HEK293 (cell line): ENCODE measurements around the gene SAMHD1.

Experiments used
- KLF1 ChIP-seq: fragments of 450-650 bp; formaldehyde crosslinking; IDR thresholded peaks from 2 replicates; pipeline ENCODE4 v1.5.1; 2016; ENCODE audit warnings: missing biosample characterization, missing genetic modification characterization
- SCRT1 ChIP-seq: fragments of 450-650 bp; formaldehyde crosslinking; IDR thresholded peaks from 2 replicates; pipeline ENCODE4 v1.5.1; 2016; ENCODE audit warnings: missing biosample characterization, missing genetic modification characterization, borderline replicate concordance
- SCRT2 ChIP-seq: fragments of 450-650 bp; formaldehyde crosslinking; IDR thresholded peaks from 2 replicates; pipeline ENCODE4 v1.5.1; 2016; ENCODE audit warnings: missing biosample characterization, missing genetic modification characterization
- SP3 ChIP-seq: fragments of 450-650 bp; formaldehyde crosslinking; IDR thresholded peaks from 2 replicates; pipeline ENCODE4 v1.5.1; 2016; ENCODE audit warnings: missing biosample characterization, missing genetic modification characterization
- ZBTB7A ChIP-seq: fragments of 450-650 bp; formaldehyde crosslinking; IDR thresholded peaks from 2 replicates; pipeline ENCODE4 v1.5.1; 2016; ENCODE audit warnings: low read depth, missing biosample characterization, missing genetic modification characterization
- ZEB2 ChIP-seq: fragments of 450-650 bp; formaldehyde crosslinking; IDR thresholded peaks from 2 replicates; pipeline ENCODE4 v1.5.1; 2016; ENCODE audit warnings: missing biosample characterization, missing genetic modification characterization
- ZNF121 ChIP-seq: fragments of 450-650 bp; formaldehyde crosslinking; IDR thresholded peaks from 2 replicates; pipeline ENCODE4 v1.5.1; 2016; ENCODE audit warnings: missing biosample characterization, missing genetic modification characterization
- ZNF174 ChIP-seq: fragments of 450-650 bp; formaldehyde crosslinking; IDR thresholded peaks from 2 replicates; pipeline ENCODE4 v1.5.0; 2017; ENCODE audit warnings: missing biosample characterization, mild to moderate bottlenecking, missing genetic modification characterization
- ZNF184 ChIP-seq: fragments of 450-650 bp; IDR thresholded peaks from 2 replicates; pipeline ENCODE4 v1.5.1; 2018; ENCODE audit warnings: missing biosample characterization, mild to moderate bottlenecking, missing genetic modification characterization
- ZNF2 ChIP-seq: fragments of 450-650 bp; formaldehyde crosslinking; IDR thresholded peaks from 2 replicates; pipeline ENCODE4 v1.5.1; 2016; ENCODE audit warnings: missing biosample characterization, missing genetic modification characterization
- ZNF354C ChIP-seq: fragments of 450-650 bp; formaldehyde crosslinking; IDR thresholded peaks from 2 replicates; pipeline ENCODE4 v1.5.1; 2016; ENCODE audit warnings: missing biosample characterization, missing genetic modification characterization, low read depth, borderline replicate concordance
- ZNF501 ChIP-seq: fragments of 450-650 bp; formaldehyde crosslinking; IDR thresholded peaks from 2 replicates; pipeline ENCODE4 v1.5.1; 2016; ENCODE audit warnings: missing biosample characterization, missing genetic modification characterization
- ZNF548 ChIP-seq: fragments of 450-650 bp; formaldehyde crosslinking; IDR thresholded peaks from 2 replicates; pipeline ENCODE4 v1.5.1; 2016; ENCODE audit warnings: missing biosample characterization, missing genetic modification characterization
- ZNF621 ChIP-seq: fragments of 450-650 bp; formaldehyde crosslinking; IDR thresholded peaks from 2 replicates; pipeline ENCODE4 v1.5.1; 2017; ENCODE audit warnings: missing biosample characterization, missing genetic modification characterization
- ZNF76 ChIP-seq: fragments of 450-650 bp; formaldehyde crosslinking; IDR thresholded peaks from 2 replicates; pipeline ENCODE4; 2016; ENCODE audit warnings: low read depth, missing biosample characterization, missing genetic modification characterization, borderline replicate concordance
- ZNF792 ChIP-seq: fragments of 450-650 bp; formaldehyde crosslinking; IDR thresholded peaks from 2 replicates; pipeline ENCODE4 v1.5.1; 2016; ENCODE audit warnings: missing biosample characterization, missing genetic modification characterization
- ZNF837 ChIP-seq: fragments of 450-650 bp; formaldehyde crosslinking; IDR thresholded peaks from 2 replicates; pipeline ENCODE4 v1.5.1; 2016; ENCODE audit warnings: missing biosample characterization, missing genetic modification characterization
- TF ChIP-seq, protein P1 (sequence below): fragments of 450-650 bp; formaldehyde crosslinking; IDR thresholded peaks from 2 replicates; pipeline ENCODE4 v1.5.1; 2017; ENCODE audit warnings: missing biosample characterization, missing genetic modification characterization
- TF ChIP-seq, protein P2 (sequence below): fragments of 450-650 bp; formaldehyde crosslinking; IDR thresholded peaks from 2 replicates; pipeline ENCODE4 v1.5.1; 2016; ENCODE audit warnings: missing biosample characterization, missing genetic modification characterization, borderline replicate concordance
- TF ChIP-seq, protein P3 (sequence below): fragments of 450-650 bp; formaldehyde crosslinking; IDR thresholded peaks from 2 replicates; pipeline ENCODE4 v1.5.1; 2016; ENCODE audit warnings: missing biosample characterization, missing genetic modification characterization
- TF ChIP-seq, protein P4 (sequence below): fragments of 450-650 bp; formaldehyde crosslinking; conservative IDR thresholded peaks from 2 replicates; pipeline ENCODE4 v1.5.1; 2016; ENCODE audit warnings: low read depth, missing biosample characterization, missing genetic modification characterization
- TF ChIP-seq, protein P5 (sequence below): fragments of 450-650 bp; formaldehyde crosslinking; IDR thresholded peaks from 2 replicates; pipeline ENCODE4 v1.5.1; 2016; ENCODE audit warnings: missing biosample characterization, missing genetic modification characterization, low read depth

Gene SAMHD1

DNA sequence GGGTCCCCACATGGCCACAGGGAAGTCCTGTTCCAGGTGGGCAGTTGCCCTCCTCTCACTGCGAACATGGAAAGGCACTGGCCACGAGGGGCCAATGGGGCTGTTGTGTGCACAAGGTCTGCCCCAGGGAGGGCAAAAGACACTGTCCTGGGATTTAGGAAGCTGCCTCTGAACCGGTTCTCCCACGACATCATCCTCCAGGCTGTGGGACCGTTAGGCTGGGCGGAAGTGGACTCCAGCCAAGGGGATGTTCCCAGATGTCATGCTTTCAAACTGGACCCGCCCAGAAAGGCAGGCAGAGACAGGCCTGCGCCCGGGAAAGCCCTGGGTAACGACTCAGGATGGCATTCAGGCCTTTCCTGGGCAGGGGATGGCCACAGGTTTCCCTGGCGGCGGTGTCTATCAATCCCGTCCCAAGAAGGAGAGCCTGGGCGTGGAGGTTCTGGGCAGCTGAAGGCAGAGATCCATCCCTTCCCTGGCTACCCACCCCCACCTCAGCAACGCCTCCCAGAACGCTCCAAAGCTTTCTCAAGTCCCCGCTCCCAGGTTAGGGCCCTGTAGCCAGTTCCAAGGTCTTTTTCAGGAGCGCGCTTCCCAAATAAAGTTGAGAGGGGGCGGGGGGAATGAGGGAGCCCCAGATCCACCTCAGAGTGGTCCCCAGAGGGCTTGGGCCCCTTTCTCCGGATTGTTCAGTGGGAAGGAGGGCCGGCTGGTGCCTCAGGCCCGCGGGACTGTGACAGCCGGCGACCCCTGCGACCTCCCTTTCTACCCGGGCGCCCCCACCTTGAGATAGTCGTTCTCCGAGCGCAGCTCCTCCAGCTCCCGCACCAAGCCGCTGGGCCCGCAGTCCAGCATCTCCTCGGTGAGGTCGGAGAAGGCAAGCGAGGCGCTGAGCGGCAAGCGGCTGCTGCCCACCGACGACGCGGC, 89.4 kb downstream of the SAMHD1 start (continued):
- TF ChIP-seq, protein P1, sequence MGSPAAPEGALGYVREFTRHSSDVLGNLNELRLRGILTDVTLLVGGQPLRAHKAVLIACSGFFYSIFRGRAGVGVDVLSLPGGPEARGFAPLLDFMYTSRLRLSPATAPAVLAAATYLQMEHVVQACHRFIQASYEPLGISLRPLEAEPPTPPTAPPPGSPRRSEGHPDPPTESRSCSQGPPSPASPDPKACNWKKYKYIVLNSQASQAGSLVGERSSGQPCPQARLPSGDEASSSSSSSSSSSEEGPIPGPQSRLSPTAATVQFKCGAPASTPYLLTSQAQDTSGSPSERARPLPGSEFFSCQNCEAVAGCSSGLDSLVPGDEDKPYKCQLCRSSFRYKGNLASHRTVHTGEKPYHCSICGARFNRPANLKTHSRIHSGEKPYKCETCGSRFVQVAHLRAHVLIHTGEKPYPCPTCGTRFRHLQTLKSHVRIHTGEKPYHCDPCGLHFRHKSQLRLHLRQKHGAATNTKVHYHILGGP: no peak
- TF ChIP-seq ZNF354C (no peak), ZNF2 (no peak), ZNF184 (tag by site-specific recombination) (no peak), ZNF121 (tag by site-specific recombination) (no peak), ZNF501 (no peak), ZNF174 (tag by site-specific recombination) (no peak), SCRT2 (tag by site-specific recombination) (peak; percentile 72; the same call in 1 of the 2 replicates), ZNF548 (tag by site-specific recombination) (no peak), ZNF792 (tag by site-specific recombination) (no peak), KLF1 (tag by site-specific recombination) (peak; percentile 80), SCRT1 (tag by site-specific recombination) (no peak; the same call in 1 of the 2 replicates), ZEB2 (tag by site-specific recombination) (no peak), ZBTB7A (tag by site-specific recombination) (no peak), ZNF837 (tag by site-specific recombination) (no peak), SP3 (peak; percentile 71), ZNF621 (tag by site-specific recombination) (no peak), ZNF76 (no peak)
- TF ChIP-seq, protein P2, sequence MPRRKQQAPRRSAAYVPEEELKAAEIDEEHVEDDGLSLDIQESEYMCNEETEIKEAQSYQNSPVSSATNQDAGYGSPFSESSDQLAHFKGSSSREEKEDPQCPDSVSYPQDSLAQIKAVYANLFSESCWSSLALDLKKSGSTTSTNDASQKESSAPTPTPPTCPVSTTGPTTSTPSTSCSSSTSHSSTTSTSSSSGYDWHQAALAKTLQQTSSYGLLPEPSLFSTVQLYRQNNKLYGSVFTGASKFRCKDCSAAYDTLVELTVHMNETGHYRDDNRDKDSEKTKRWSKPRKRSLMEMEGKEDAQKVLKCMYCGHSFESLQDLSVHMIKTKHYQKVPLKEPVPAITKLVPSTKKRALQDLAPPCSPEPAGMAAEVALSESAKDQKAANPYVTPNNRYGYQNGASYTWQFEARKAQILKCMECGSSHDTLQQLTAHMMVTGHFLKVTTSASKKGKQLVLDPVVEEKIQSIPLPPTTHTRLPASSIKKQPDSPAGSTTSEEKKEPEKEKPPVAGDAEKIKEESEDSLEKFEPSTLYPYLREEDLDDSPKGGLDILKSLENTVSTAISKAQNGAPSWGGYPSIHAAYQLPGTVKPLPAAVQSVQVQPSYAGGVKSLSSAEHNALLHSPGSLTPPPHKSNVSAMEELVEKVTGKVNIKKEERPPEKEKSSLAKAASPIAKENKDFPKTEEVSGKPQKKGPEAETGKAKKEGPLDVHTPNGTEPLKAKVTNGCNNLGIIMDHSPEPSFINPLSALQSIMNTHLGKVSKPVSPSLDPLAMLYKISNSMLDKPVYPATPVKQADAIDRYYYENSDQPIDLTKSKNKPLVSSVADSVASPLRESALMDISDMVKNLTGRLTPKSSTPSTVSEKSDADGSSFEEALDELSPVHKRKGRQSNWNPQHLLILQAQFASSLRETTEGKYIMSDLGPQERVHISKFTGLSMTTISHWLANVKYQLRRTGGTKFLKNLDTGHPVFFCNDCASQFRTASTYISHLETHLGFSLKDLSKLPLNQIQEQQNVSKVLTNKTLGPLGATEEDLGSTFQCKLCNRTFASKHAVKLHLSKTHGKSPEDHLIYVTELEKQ (tag by site-specific recombination): no peak
- TF ChIP-seq, protein P3, sequence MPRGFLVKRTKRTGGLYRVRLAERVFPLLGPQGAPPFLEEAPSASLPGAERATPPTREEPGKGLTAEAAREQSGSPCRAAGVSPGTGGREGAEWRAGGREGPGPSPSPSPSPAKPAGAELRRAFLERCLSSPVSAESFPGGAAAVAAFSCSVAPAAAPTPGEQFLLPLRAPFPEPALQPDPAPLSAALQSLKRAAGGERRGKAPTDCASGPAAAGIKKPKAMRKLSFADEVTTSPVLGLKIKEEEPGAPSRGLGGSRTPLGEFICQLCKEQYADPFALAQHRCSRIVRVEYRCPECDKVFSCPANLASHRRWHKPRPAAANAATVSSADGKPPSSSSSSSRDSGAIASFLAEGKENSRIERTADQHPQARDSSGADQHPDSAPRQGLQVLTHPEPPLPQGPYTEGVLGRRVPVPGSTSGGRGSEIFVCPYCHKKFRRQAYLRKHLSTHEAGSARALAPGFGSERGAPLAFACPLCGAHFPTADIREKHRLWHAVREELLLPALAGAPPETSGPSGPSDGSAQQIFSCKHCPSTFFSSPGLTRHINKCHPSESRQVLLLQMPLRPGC: no peak
- TF ChIP-seq, protein P4, sequence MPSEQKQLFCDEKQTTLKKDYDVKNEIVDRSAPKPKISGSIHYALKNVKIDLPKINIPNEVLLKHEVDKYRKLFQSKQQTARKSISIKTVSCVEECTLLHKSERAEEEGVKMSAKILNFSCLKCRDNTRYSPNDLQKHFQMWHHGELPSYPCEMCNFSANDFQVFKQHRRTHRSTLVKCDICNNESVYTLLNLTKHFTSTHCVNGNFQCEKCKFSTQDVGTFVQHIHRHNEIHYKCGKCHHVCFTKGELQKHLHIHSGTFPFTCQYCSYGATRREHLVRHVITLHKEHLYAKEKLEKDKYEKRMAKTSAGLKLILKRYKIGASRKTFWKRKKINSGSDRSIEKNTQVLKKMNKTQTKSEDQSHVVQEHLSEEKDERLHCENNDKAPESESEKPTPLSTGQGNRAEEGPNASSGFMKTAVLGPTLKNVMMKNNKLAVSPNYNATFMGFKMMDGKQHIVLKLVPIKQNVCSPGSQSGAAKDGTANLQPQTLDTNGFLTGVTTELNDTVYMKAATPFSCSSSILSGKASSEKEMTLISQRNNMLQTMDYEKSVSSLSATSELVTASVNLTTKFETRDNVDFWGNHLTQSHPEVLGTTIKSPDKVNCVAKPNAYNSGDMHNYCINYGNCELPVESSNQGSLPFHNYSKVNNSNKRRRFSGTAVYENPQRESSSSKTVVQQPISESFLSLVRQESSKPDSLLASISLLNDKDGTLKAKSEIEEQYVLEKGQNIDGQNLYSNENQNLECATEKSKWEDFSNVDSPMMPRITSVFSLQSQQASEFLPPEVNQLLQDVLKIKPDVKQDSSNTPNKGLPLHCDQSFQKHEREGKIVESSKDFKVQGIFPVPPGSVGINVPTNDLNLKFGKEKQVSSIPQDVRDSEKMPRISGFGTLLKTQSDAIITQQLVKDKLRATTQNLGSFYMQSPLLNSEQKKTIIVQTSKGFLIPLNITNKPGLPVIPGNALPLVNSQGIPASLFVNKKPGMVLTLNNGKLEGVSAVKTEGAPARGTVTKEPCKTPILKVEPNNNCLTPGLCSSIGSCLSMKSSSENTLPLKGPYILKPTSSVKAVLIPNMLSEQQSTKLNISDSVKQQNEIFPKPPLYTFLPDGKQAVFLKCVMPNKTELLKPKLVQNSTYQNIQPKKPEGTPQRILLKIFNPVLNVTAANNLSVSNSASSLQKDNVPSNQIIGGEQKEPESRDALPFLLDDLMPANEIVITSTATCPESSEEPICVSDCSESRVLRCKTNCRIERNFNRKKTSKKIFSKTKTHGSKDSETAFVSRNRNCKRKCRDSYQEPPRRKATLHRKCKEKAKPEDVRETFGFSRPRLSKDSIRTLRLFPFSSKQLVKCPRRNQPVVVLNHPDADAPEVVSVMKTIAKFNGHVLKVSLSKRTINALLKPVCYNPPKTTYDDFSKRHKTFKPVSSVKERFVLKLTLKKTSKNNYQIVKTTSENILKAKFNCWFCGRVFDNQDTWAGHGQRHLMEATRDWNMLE (tag by site-specific recombination): no peak
- TF ChIP-seq, protein P5, sequence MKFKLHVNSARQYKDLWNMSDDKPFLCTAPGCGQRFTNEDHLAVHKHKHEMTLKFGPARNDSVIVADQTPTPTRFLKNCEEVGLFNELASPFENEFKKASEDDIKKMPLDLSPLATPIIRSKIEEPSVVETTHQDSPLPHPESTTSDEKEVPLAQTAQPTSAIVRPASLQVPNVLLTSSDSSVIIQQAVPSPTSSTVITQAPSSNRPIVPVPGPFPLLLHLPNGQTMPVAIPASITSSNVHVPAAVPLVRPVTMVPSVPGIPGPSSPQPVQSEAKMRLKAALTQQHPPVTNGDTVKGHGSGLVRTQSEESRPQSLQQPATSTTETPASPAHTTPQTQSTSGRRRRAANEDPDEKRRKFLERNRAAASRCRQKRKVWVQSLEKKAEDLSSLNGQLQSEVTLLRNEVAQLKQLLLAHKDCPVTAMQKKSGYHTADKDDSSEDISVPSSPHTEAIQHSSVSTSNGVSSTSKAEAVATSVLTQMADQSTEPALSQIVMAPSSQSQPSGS (tag by site-specific recombination): peak; percentile 45; the same call in 1 of the 2 replicates
